GM23338 (cell line): ENCODE results near the gene LRRC18. TPM values are rescaled to one million over a fixed set of nuclear protein-coding genes. Genes with fewer than 3 reads are reported as not detected.

Source experiments
- ATAC-seq: fragments of 200-7000 bp; cut with Tn5 transposase; 3 replicates; pipeline ENCODE4 v1.9.1; 2020
- DNase-seq: peaks from one replicate; pipeline ENCODE4 v3.0.0-alpha.2; 2015; ENCODE audit warnings: low spot score
- H2AFZ ChIP-seq: fragments of 200-600 bp; sonication (generic); 2 replicates; pipeline ENCODE4 v1.8.0; 2016; ENCODE audit warnings: antibody characterized with exemption, mild to moderate bottlenecking, moderate library complexity
- H3F3A ChIP-seq: fragments of 200-600 bp; sonication (generic); replicated peaks from 2 replicates; pipeline ENCODE4 v1.8.0; 2017; ENCODE audit warnings: antibody characterized with exemption, mixed run types, low read depth
- H3K27ac ChIP-seq: fragments of 200-600 bp; sonication (generic); 2 replicates; pipeline ENCODE4 v1.6.1; 2016; ENCODE audit warnings: low read depth
- H3K27me3 ChIP-seq: fragments of 200-600 bp; sonication (generic); 2 replicates; pipeline ENCODE4 v1.8.0; 2016; ENCODE audit warnings: mild to moderate bottlenecking, mixed run types, moderate library complexity; ENCODE audit not compliant: insufficient read depth
- H3K36me3 ChIP-seq: fragments of 200-600 bp; sonication (generic); 2 replicates; pipeline ENCODE4 v1.8.0; 2016; ENCODE audit warnings: mild to moderate bottlenecking; ENCODE audit not compliant: insufficient read depth
- H3K4me1 ChIP-seq: fragments of 200-600 bp; sonication (generic); 2 replicates; pipeline ENCODE4 v1.8.0; 2016; ENCODE audit warnings: mild to moderate bottlenecking, moderate library complexity; ENCODE audit not compliant: insufficient read depth
- H3K4me2 ChIP-seq: fragments of 200-600 bp; sonication (generic); 2 replicates; pipeline ENCODE4 v1.7.1; 2017; ENCODE audit warnings: mixed run types
- H3K4me3 ChIP-seq: fragments of 200-600 bp; sonication (generic); 2 replicates; pipeline ENCODE4 v1.6.1; 2016; ENCODE audit warnings: mixed run types
- H3K79me2 ChIP-seq: fragments of 200-600 bp; sonication (generic); replicated peaks from 2 replicates; pipeline ENCODE4 v1.8.0; 2017; ENCODE audit warnings: mild to moderate bottlenecking; ENCODE audit not compliant: insufficient read depth
- H3K9me2 ChIP-seq: fragments of 200-600 bp; sonication (generic); 2 replicates; pipeline ENCODE4 v1.8.0; 2017; ENCODE audit not compliant: insufficient read depth
- H4K20me1 ChIP-seq: fragments of 200-600 bp; sonication (generic); replicated peaks from 2 replicates; pipeline ENCODE4 v1.8.0; 2017; ENCODE audit warnings: mild to moderate bottlenecking; ENCODE audit not compliant: insufficient read depth
- H3K27ac Mint-ChIP-seq: 2 replicates; pipeline ENCODE4 v1.8.0; 2020; ENCODE audit warnings: inconsistent platforms, mild to moderate bottlenecking, moderate library complexity, mixed read lengths
- H3K27me3 Mint-ChIP-seq: 3 replicates; pipeline ENCODE4 v1.8.0; 2022; ENCODE audit warnings: low read depth, mild to moderate bottlenecking, moderate library complexity, mixed read lengths, inconsistent platforms; ENCODE audit not compliant: insufficient read depth, poor library complexity
- H3K36me3 Mint-ChIP-seq: 3 replicates; pipeline ENCODE4 v1.8.0; 2021; ENCODE audit warnings: low read depth, mild to moderate bottlenecking, inconsistent platforms, moderate library complexity, mixed read lengths
- H3K4me1 Mint-ChIP-seq: 3 replicates; pipeline ENCODE4 v1.8.0; 2020; ENCODE audit warnings: mild to moderate bottlenecking, inconsistent platforms, mixed read lengths
- H3K4me3 Mint-ChIP-seq: 3 replicates; pipeline ENCODE4 v1.8.0; 2021; ENCODE audit warnings: moderate library complexity, mild to moderate bottlenecking, inconsistent platforms, mixed read lengths
- H3K9me3 Mint-ChIP-seq: 3 replicates; pipeline ENCODE4 v1.8.0; 2020; ENCODE audit warnings: moderate library complexity, mild to moderate bottlenecking, inconsistent platforms, mixed read lengths
- CREB1 ChIP-seq: fragments of 250-450 bp; sonication (Bioruptor Pico); IDR thresholded peaks from 2 replicates; pipeline ENCODE4 v1.5.0; 2020; ENCODE audit warnings: low read depth, mild to moderate bottlenecking, moderate library complexity
- EZH2 ChIP-seq: fragments of 200-600 bp; sonication (generic); IDR thresholded peaks from one replicate; pipeline ENCODE4 v1.8.0; 2017; ENCODE audit warnings: antibody characterized with exemption, mild to moderate bottlenecking, low read depth; ENCODE audit not compliant: unreplicated experiment
- EZH2phosphoT487 ChIP-seq: fragments of 200-600 bp; sonication (generic); IDR thresholded peaks from one replicate; pipeline ENCODE4 v1.8.1; 2018; ENCODE audit warnings: antibody characterized with exemption; ENCODE audit not compliant: unreplicated experiment
- STAT1 ChIP-seq: IDR thresholded peaks from one replicate; pipeline ENCODE4 v1.6.1; 2016; ENCODE audit warnings: antibody characterized with exemption; ENCODE audit not compliant: unreplicated experiment
- ZNF462 ChIP-seq: fragments of 250-450 bp; sonication (Bioruptor Pico); IDR thresholded peaks from 2 replicates; pipeline ENCODE4 v1.5.0; 2020; ENCODE audit warnings: mild to moderate bottlenecking, moderate library complexity
- polyA plus RNA-seq: library from polyadenylated mRNA; unstranded; fragments of >200 nt; fragmentation: Nextera tagmentation; extraction: Ambion mirVana; gene quantifications from 2 replicates; pipeline ENCODE4 v1.2.1, GENCODE V29; 2016
- total RNA-seq: library from RNA; depleted of rRNA; stranded (reverse); fragments of >200 nt; shearing (Covaris generic); gene quantifications from 2 replicates; pipeline ENCODE4 v1.2.3, GENCODE V29; 2014
- TF ChIP-seq, protein P1 (sequence below): IDR thresholded peaks from one replicate; pipeline ENCODE4 v1.6.1; 2018; ENCODE audit warnings: antibody characterized with exemption; ENCODE audit not compliant: unreplicated experiment

The LRRC18 gene
- total and polyA plus RNA-seq, 2 experiments from 2014 or later, result not detected

GRCh38 chr10:48985621-48986158, 46.0 kb upstream of the LRRC18 start:
- Histone ChIP-seq H3K27ac (no peak overlapping the region), H3K9me2 (no peaks in the 10 kb centered on the region), H3F3A (no peaks in the 10 kb centered on the region), H3K79me2 (no peaks in the 10 kb centered on the region), H4K20me1 (no peaks in the 10 kb centered on the region), H3K4me1 (no peaks in the 10 kb centered on the region), H3K4me2 (no peak overlapping the region), H3K4me3 (no peak overlapping the region), H2AFZ (no peak overlapping the region), H3K27me3 (no peaks in the 10 kb centered on the region), H3K36me3 (no peaks in the 10 kb centered on the region)
- Mint-ChIP-seq H3K9me3 (no peaks in the 10 kb centered on the region), H3K36me3 (no peaks in the 10 kb centered on the region), H3K4me3 (no peak overlapping the region), H3K27me3 (peaks cover 7% of the 10 kb centered on the region), H3K4me1 (no peaks in the 10 kb centered on the region), H3K27ac (no peak overlapping the region)
- no peak for ATAC-seq
- TF ChIP-seq EZH2 (no peak), STAT1 (no peak), EZH2phosphoT487 (no peak), ZNF462 (CRISPR knock-in tag) (no peak), CREB1 (CRISPR knock-in tag) (no peak)
- TF ChIP-seq, protein P1, sequence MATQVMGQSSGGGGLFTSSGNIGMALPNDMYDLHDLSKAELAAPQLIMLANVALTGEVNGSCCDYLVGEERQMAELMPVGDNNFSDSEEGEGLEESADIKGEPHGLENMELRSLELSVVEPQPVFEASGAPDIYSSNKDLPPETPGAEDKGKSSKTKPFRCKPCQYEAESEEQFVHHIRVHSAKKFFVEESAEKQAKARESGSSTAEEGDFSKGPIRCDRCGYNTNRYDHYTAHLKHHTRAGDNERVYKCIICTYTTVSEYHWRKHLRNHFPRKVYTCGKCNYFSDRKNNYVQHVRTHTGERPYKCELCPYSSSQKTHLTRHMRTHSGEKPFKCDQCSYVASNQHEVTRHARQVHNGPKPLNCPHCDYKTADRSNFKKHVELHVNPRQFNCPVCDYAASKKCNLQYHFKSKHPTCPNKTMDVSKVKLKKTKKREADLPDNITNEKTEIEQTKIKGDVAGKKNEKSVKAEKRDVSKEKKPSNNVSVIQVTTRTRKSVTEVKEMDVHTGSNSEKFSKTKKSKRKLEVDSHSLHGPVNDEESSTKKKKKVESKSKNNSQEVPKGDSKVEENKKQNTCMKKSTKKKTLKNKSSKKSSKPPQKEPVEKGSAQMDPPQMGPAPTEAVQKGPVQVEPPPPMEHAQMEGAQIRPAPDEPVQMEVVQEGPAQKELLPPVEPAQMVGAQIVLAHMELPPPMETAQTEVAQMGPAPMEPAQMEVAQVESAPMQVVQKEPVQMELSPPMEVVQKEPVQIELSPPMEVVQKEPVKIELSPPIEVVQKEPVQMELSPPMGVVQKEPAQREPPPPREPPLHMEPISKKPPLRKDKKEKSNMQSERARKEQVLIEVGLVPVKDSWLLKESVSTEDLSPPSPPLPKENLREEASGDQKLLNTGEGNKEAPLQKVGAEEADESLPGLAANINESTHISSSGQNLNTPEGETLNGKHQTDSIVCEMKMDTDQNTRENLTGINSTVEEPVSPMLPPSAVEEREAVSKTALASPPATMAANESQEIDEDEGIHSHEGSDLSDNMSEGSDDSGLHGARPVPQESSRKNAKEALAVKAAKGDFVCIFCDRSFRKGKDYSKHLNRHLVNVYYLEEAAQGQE, result no peak
- no peak for DNase-seq
